CD8-positive, alpha-beta memory T cell (primary cell): ENCODE data around the gene PHF13. TPM values are rescaled to one million over a fixed set of nuclear protein-coding genes. Genes with fewer than 3 reads are reported as not detected.

Experiments
- CTCF ChIA-PET: fragments of 350-600 bp; sonication (Branson Sonifier 250); formaldehyde crosslinking; loops from one replicate; lab custom pipeline; 2021; ENCODE audit warnings: antibody characterized with exemption; lab: Charles Lee
- POLR2A ChIA-PET: fragments of 350-600 bp; sonication (Branson Sonifier 250); formaldehyde crosslinking; loops from one replicate; lab custom pipeline; 2021; ENCODE audit warnings: antibody characterized with exemption; lab: Charles Lee
- DNase-seq, 5 donors: peaks; one replicate each; pipeline versions ENCODE4 v3.0.0 to v3.0.0-alpha.2; 2020 to 2022; ENCODE audit warnings: mixed read lengths in 1 of 5
- H3K27ac ChIP-seq: one replicate; pipeline ENCODE4 v1.7.0; 2013; ENCODE audit warnings: low read depth, mild to moderate bottlenecking, low read length, moderate library complexity
- H3K27me3 ChIP-seq: 2 replicates; pipeline ENCODE4 v1.7.0; 2013; ENCODE audit warnings: low read length, mild to moderate bottlenecking; ENCODE audit not compliant: insufficient read depth, poor library complexity, severe bottlenecking
- H3K36me3 ChIP-seq: 2 replicates; pipeline ENCODE4 v1.7.0; 2013; ENCODE audit warnings: mild to moderate bottlenecking, low read length, moderate library complexity; ENCODE audit not compliant: insufficient read depth
- H3K4me1 ChIP-seq: 2 replicates; pipeline ENCODE4 v1.7.0; 2013; ENCODE audit warnings: mild to moderate bottlenecking, low read length, moderate library complexity; ENCODE audit not compliant: insufficient read depth
- H3K4me3 ChIP-seq: 2 replicates; pipeline ENCODE4 v1.7.0; 2013; ENCODE audit warnings: mild to moderate bottlenecking, low read length
- H3K9me3 ChIP-seq: 2 replicates; pipeline ENCODE4 v1.7.0; 2013; ENCODE audit warnings: mild to moderate bottlenecking, low read length
- H3K27ac Mint-ChIP-seq, 8 donors: one replicate each; pipeline ENCODE4 v1.8.0; 2020 to 2021; ENCODE audit warnings: mixed read lengths in 8 of 8, mild to moderate bottlenecking in 6 of 8, inconsistent platforms in 3 of 8, moderate library complexity in 3 of 8
- H3K27me3 Mint-ChIP-seq, 2 donors: one replicate each; pipeline ENCODE4 v1.8.0; 2020 to 2021; ENCODE audit warnings: mixed read lengths in 2 of 2, mild to moderate bottlenecking in 1 of 2, moderate library complexity in 1 of 2
- H3K36me3 Mint-ChIP-seq, 3 donors: one replicate each; pipeline ENCODE4 v1.8.0; 2020 to 2021; ENCODE audit warnings: mixed read lengths in 3 of 3, inconsistent platforms in 1 of 3, mild to moderate bottlenecking in 1 of 3
- H3K4me1 Mint-ChIP-seq, 3 donors: one replicate each; pipeline ENCODE4 v1.8.0; 2020 to 2021; ENCODE audit warnings: mixed read lengths in 3 of 3, inconsistent platforms in 1 of 3, mild to moderate bottlenecking in 1 of 3
- H3K4me3 Mint-ChIP-seq, 7 donors: one replicate each; pipeline ENCODE4 v1.8.0; 2020 to 2021; ENCODE audit warnings: mixed read lengths in 7 of 7, mild to moderate bottlenecking in 6 of 7, moderate library complexity in 4 of 7, inconsistent platforms in 2 of 7
- H3K9me3 Mint-ChIP-seq, 5 donors: one replicate each; pipeline ENCODE4 v1.8.0; 2020 to 2022; ENCODE audit warnings: mixed read lengths in 5 of 5, mild to moderate bottlenecking in 3 of 5, moderate library complexity in 2 of 5, inconsistent platforms in 1 of 5
- polyA plus RNA-seq: library from polyadenylated mRNA; unstranded; fragments of 300-500 nt; fragmentation: Illumina TruSeq; gene quantifications from one replicate; pipeline ENCODE4 v1.2.3, GENCODE V29; 2021
- total RNA-seq, 2 experiments: library from RNA; stranded (reverse); gene quantifications; one replicate each; pipeline ENCODE4 v1.2.3, GENCODE V29; 2021

The PHF13 gene
- total and polyA plus RNA-seq, 3 experiments from 2014 or later = 4.9 to 14.0 (median 12.5) TPM

GRCh38 chr1:6628971-6629479 is 15.5 kb downstream of the PHF13 start:
- Histone ChIP-seq H3K27ac (no peak overlapping the region), H3K36me3 (peaks cover 7% of the 10 kb centered on the region), H3K4me1 (peaks cover 20% of the 10 kb centered on the region), H3K9me3 (no peaks in the 10 kb centered on the region), H3K4me3 (no peak overlapping the region), H3K27me3 (no peaks in the 10 kb centered on the region)
- Mint-ChIP-seq H3K4me1 (peaks cover 24 to 37% (median 26%) of the 10 kb centered on the region in 3 donors), H3K36me3 (peaks cover 4 to 54% (median 7%) of the 10 kb centered on the region in 3 donors), H3K27me3 (no peaks in the 10 kb centered on the region), H3K27ac (no peak overlapping the region), H3K9me3 (no peaks in the 10 kb centered on the region), H3K4me3 (no peak overlapping the region)
- DNase-seq = no peak
- ChIA-PET CTCF (interaction anchor here (1.0 to 1.7 kb wide), 3 partner anchors 18 to 27 kb away, joined by 3 to 6 read pairs (median 4); partner anchors contain the start of gene KLHL21), POLR2A (no interaction called here)

GRCh38 chr1:6630027-6630426 is 16.5 kb downstream of the PHF13 start:
- no peak overlapping the region for H3K27ac ChIP-seq
- CTCF ChIA-PET = interaction anchor here (1.1 kb wide), 2 partner anchors 30 to 76 kb away, joined by 4 read pairs; partner anchors contain the start of gene NOL9
- Mint-ChIP-seq H3K9me3 (no peaks in the 10 kb centered on the region), H3K4me1 (peaks cover 20 to 32% (median 22%) of the 10 kb centered on the region in 3 donors), H3K36me3 (peaks cover 6 to 64% (median 7%) of the 10 kb centered on the region in 3 donors), H3K27ac (peak overlapping the region in 3 of 8 donors; percentile 12 to 40 (median 24)), H3K27me3 (no peaks in the 10 kb centered on the region), H3K4me3 (no peak overlapping the region)
- no peaks in the 10 kb centered on the region for H3K9me3 ChIP-seq
- DNase-seq = no peak
- peaks cover 7% of the 10 kb centered on the region for H3K36me3 ChIP-seq
- POLR2A ChIA-PET = no interaction called here
- H3K4me1 ChIP-seq = peaks cover 16% of the 10 kb centered on the region
- no peak overlapping the region for H3K4me3 ChIP-seq
- no peaks in the 10 kb centered on the region for H3K27me3 ChIP-seq

GRCh38 chr1:6631058-6631457 is 17.5 kb downstream of the PHF13 start:
- CTCF ChIA-PET = no interaction called here

GRCh38 chr1:6632588-6633514 is 19.3 kb downstream of the PHF13 start:
- Mint-ChIP-seq H3K4me3 (no peak overlapping the region), H3K4me1 (peaks cover 3 to 11% (median 3%) of the 10 kb centered on the region in 3 donors), H3K27me3 (no peaks in the 10 kb centered on the region), H3K9me3 (no peaks in the 10 kb centered on the region), H3K27ac (peak overlapping the region in 1 of 8 donors; percentile 36), H3K36me3 (peaks cover 6 to 83% (median 7%) of the 10 kb centered on the region in 3 donors)
- CTCF ChIA-PET = interaction anchor here (0.9 to 2.0 kb wide), 5 partner anchors 8 to 142 kb away, joined by 3 to 5 read pairs (median 3); partner anchors contain the start of gene PLEKHG5
- H3K4me3 ChIP-seq = no peak overlapping the region
- DNase-seq = no peak
- peaks cover 7% of the 10 kb centered on the region for H3K36me3 ChIP-seq
- POLR2A ChIA-PET = interaction anchor here (0.6 kb wide), 1 partner anchor 62 kb away, joined by 3 read pairs; no protein-coding TSS in a partner anchor
- no peaks in the 10 kb centered on the region for H3K9me3 ChIP-seq
- no peaks in the 10 kb centered on the region for H3K4me1 ChIP-seq
- H3K27ac ChIP-seq = no peak overlapping the region
- no peaks in the 10 kb centered on the region for H3K27me3 ChIP-seq

More at GRCh38 chr1:6631058-6631457, 17.5 kb downstream of the PHF13 start:
- H3K9me3 ChIP-seq = no peaks in the 10 kb centered on the region
- no peak overlapping the region for H3K27ac Mint-ChIP-seq
- no peaks in the 10 kb centered on the region for H3K27me3 ChIP-seq
- no peaks in the 10 kb centered on the region for H3K9me3 Mint-ChIP-seq
- no peaks in the 10 kb centered on the region for H3K27me3 Mint-ChIP-seq
- POLR2A ChIA-PET = no interaction called here
- H3K36me3 Mint-ChIP-seq = peaks cover 6 to 71% (median 7%) of the 10 kb centered on the region in 3 donors
- H3K27ac ChIP-seq = no peak overlapping the region
- H3K4me3 ChIP-seq = no peak overlapping the region
- H3K4me3 Mint-ChIP-seq = no peak overlapping the region
- no peak for DNase-seq
- peaks cover 7% of the 10 kb centered on the region for H3K36me3 ChIP-seq
- H3K4me1 ChIP-seq = peaks cover 11% of the 10 kb centered on the region
- H3K4me1 Mint-ChIP-seq = peaks cover 16 to 27% (median 18%) of the 10 kb centered on the region in 3 donors

GRCh38 chr1:6634371-6635052 is 21.0 kb downstream of the PHF13 start:
- H3K4me3 Mint-ChIP-seq = peak overlapping the region in 1 of 7 donors; percentile 23
- H3K27me3 Mint-ChIP-seq = no peaks in the 10 kb centered on the region
- peaks cover 6 to 84% (median 7%) of the 10 kb centered on the region in 3 donors for H3K36me3 Mint-ChIP-seq
- H3K36me3 ChIP-seq = peaks cover 9% of the 10 kb centered on the region
- H3K4me1 ChIP-seq = no peaks in the 10 kb centered on the region
- H3K27ac ChIP-seq = no peak overlapping the region
- H3K9me3 ChIP-seq = no peaks in the 10 kb centered on the region
- no peaks in the 10 kb centered on the region for H3K27me3 ChIP-seq
- H3K27ac Mint-ChIP-seq = no peak overlapping the region
- no peak overlapping the region for H3K4me3 ChIP-seq
- CTCF ChIA-PET = interaction anchor here (0.8 to 2.2 kb wide), 12 partner anchors 9 to 148 kb away, joined by 3 to 7 read pairs (median 4); partner anchors contain the start of genes PLEKHG5, TAS1R1 and THAP3
- peaks cover 0 to 7% (median 0%) of the 10 kb centered on the region in 3 donors for H3K4me1 Mint-ChIP-seq
- no peaks in the 10 kb centered on the region for H3K9me3 Mint-ChIP-seq
- POLR2A ChIA-PET = no interaction called here
- peak in 3 of 5 donors; percentile 16 to 60 (median 40) for DNase-seq

GRCh38 chr1:6635161-6635909 is 21.8 kb downstream of the PHF13 start:
- no peak overlapping the region for H3K27ac Mint-ChIP-seq
- H3K27me3 ChIP-seq = no peaks in the 10 kb centered on the region

More at GRCh38 chr1:6635161-6635909, 21.8 kb downstream of the PHF13 start:
- H3K9me3 ChIP-seq = no peaks in the 10 kb centered on the region
- no peak overlapping the region for H3K4me3 ChIP-seq
- Mint-ChIP-seq H3K4me3 (no peak overlapping the region), H3K36me3 (peaks cover 0 to 82% (median 8%) of the 10 kb centered on the region in 3 donors), H3K4me1 (no peaks in the 10 kb centered on the region), H3K27me3 (no peaks in the 10 kb centered on the region), H3K9me3 (no peaks in the 10 kb centered on the region)
- no peak for DNase-seq
- no peak overlapping the region for H3K27ac ChIP-seq
- CTCF ChIA-PET = interaction anchor here (0.8 to 2.2 kb wide), 10 partner anchors 8 to 149 kb away, joined by 3 to 7 read pairs (median 4); partner anchors contain the start of genes TAS1R1 and THAP3
- POLR2A ChIA-PET = no interaction called here
- no peaks in the 10 kb centered on the region for H3K4me1 ChIP-seq
- peaks cover 11% of the 10 kb centered on the region for H3K36me3 ChIP-seq
